ENCODE measurements around the gene SLCO4C1.

The SLCO4C1 gene

GRCh38 chr5:102277144-102277543, 18.9 kb downstream of the SLCO4C1 start:
- DNase-seq (ENCODE audit: low spot score) (no peak), FAIRE-seq (no peak)

GRCh38 chr5:102271759-102272158, 24.3 kb downstream of the SLCO4C1 start:
- FAIRE-seq (no peak), DNase-seq (ENCODE audit: low spot score) (no peak)

- FAIRE-seq (no peak), DNase-seq (ENCODE audit: low spot score) (no peak)
These were observed 26.0 kb downstream of the SLCO4C1 start for GRCh38 chr5:102270036-102270435.

- no peak for FAIRE-seq
- DNase-seq (ENCODE audit: low spot score) = no peak
These were observed 33.4 kb downstream of the SLCO4C1 start for GRCh38 chr5:102262688-102263087.

- no peak for FAIRE-seq
- no peak for DNase-seq (ENCODE audit: low spot score)
These were observed 46.7 kb downstream of the SLCO4C1 start for GRCh38 chr5:102249381-102249780.

GRCh38 chr5:102243213-102243612, 52.9 kb downstream of the SLCO4C1 start:
- FAIRE-seq (no peak), DNase-seq (ENCODE audit: low spot score) (no peak)

- FAIRE-seq = no peak
- DNase-seq (ENCODE audit: low spot score) = no peak
These were observed 54.2 kb downstream of the SLCO4C1 start for GRCh38 chr5:102241809-102242421.

- DNase-seq (ENCODE audit: low spot score) (no peak), FAIRE-seq (no peak)
These were observed 64.1 kb downstream of the SLCO4C1 start for GRCh38 chr5:102231693-102232619.

- no peak for DNase-seq (ENCODE audit: low spot score)
- no peak for FAIRE-seq
These were observed 66.4 kb downstream of the SLCO4C1 start for GRCh38 chr5:102229685-102230084.

GRCh38 chr5:102226321-102226720, 69.8 kb downstream of the SLCO4C1 start:
- no peak for FAIRE-seq

GRCh38 chr5:102223542-102224477, 72.3 kb downstream of the SLCO4C1 start:
- DNase-seq (ENCODE audit: low spot score) = peak; percentile 6

More at GRCh38 chr5:102226321-102226720, 69.8 kb downstream of the SLCO4C1 start:
- DNase-seq (ENCODE audit: low spot score) = no peak

GRCh38 chr5:102222772-102223171, 73.3 kb downstream of the SLCO4C1 start:
- no peak for FAIRE-seq
- no peak for DNase-seq (ENCODE audit: low spot score)

More at GRCh38 chr5:102223542-102224477, 72.3 kb downstream of the SLCO4C1 start:
- FAIRE-seq = no peak

GRCh38 chr5:102221949-102222348, 74.1 kb downstream of the SLCO4C1 start:
- FAIRE-seq (no peak), DNase-seq (ENCODE audit: low spot score) (no peak)

GRCh38 chr5:102218159-102218558, 77.9 kb downstream of the SLCO4C1 start:
- no peak for FAIRE-seq
- no peak for DNase-seq (ENCODE audit: low spot score)

GRCh38 chr5:102216678-102217077, 79.4 kb downstream of the SLCO4C1 start:
- no peak for DNase-seq (ENCODE audit: low spot score)
- no peak for FAIRE-seq

- FAIRE-seq (no peak), DNase-seq (ENCODE audit: low spot score) (no peak)
These were observed 84.9 kb downstream of the SLCO4C1 start for GRCh38 chr5:102211165-102211564.

GRCh38 chr5:102200861-102201260, 95.2 kb downstream of the SLCO4C1 start:
- FAIRE-seq = no peak
- no peak for DNase-seq (ENCODE audit: low spot score)

- FAIRE-seq = no peak
These were observed 99.6 kb downstream of the SLCO4C1 start for GRCh38 chr5:102196481-102196880.

More at GRCh38 chr5:102196481-102196880, 99.6 kb downstream of the SLCO4C1 start:
- DNase-seq (ENCODE audit: low spot score) = no peak
